ENCODE data around the gene PKDREJ.

PKDREJ gene

GRCh38 chr22:46280063-46280817, 17.1 kb upstream of the PKDREJ start:
- TF ChIP-seq CTCF (IDR thresholded peaks at IDR 0.05; ENCODE audit: low read depth, low read length), result no peak
- H3K4me3 ChIP-seq (replicated peaks in 1 of 2; ENCODE audit: low read depth in 2 of 2, low read length in 2 of 2), result no peak overlapping the region
- DNase-seq (ENCODE audit: low read depth in 2 of 2), result no peak

- DNase-seq (ENCODE audit: low read depth in 2 of 2), result no peak
- TF ChIP-seq CTCF (IDR thresholded peaks at IDR 0.05; ENCODE audit: low read depth, low read length), result no peak
- no peak overlapping the region for H3K4me3 ChIP-seq (replicated peaks in 1 of 2; ENCODE audit: low read depth in 2 of 2, low read length in 2 of 2)
Observed at GRCh38 chr22:46278656-46279645, 15.8 kb upstream of the PKDREJ start.

GRCh38 chr22:46276563-46276962, 13.4 kb upstream of the PKDREJ start:
- no peak for DNase-seq (ENCODE audit: low read depth in 2 of 2)
- no peak overlapping the region for H3K4me3 ChIP-seq (replicated peaks in 1 of 2; ENCODE audit: low read depth in 2 of 2, low read length in 2 of 2)
- TF ChIP-seq CTCF (IDR thresholded peaks at IDR 0.05; ENCODE audit: low read depth, low read length), result no peak

GRCh38 chr22:46275455-46276122, 12.4 kb upstream of the PKDREJ start:
- no peak for DNase-seq (ENCODE audit: low read depth in 2 of 2)
- no peak overlapping the region for H3K4me3 ChIP-seq (replicated peaks in 1 of 2; ENCODE audit: low read depth in 2 of 2, low read length in 2 of 2)
- no peak for TF ChIP-seq CTCF (IDR thresholded peaks at IDR 0.05; ENCODE audit: low read depth, low read length)

GRCh38 chr22:46274381-46274780, 11.2 kb upstream of the PKDREJ start:
- H3K4me3 ChIP-seq (replicated peaks in 1 of 2; ENCODE audit: low read depth in 2 of 2, low read length in 2 of 2), result no peak overlapping the region
- DNase-seq (ENCODE audit: low read depth in 2 of 2), result no peak
- TF ChIP-seq CTCF (IDR thresholded peaks at IDR 0.05; ENCODE audit: low read depth, low read length), result no peak

- no peak overlapping the region for H3K4me3 ChIP-seq (replicated peaks in 1 of 2; ENCODE audit: low read depth in 2 of 2, low read length in 2 of 2)
- no peak for TF ChIP-seq CTCF (IDR thresholded peaks at IDR 0.05; ENCODE audit: low read depth, low read length)
- DNase-seq (ENCODE audit: low read depth in 2 of 2), result no peak
Observed at GRCh38 chr22:46273432-46274148, 10.4 kb upstream of the PKDREJ start.

Data from cardiac fibroblast (primary cell).